Kidney epithelial cell (primary cell): ENCODE measurements around the gene CFAP77. TPM values are rescaled to one million over a fixed set of nuclear protein-coding genes. Genes with fewer than 3 reads are reported as not detected.

Experiments
- DNase-seq: peaks from one replicate; pipeline ENCODE4 v3.0.0-alpha.2; 2010; ENCODE audit warnings: low read depth
- H3K27me3 ChIP-seq: 2 replicates; pipeline ENCODE4 v1.6.0; 2011; ENCODE audit warnings: low read length; ENCODE audit not compliant: control insufficient read depth, insufficient read depth
- H3K36me3 ChIP-seq: 2 replicates; pipeline ENCODE4 v1.5.1; 2011; ENCODE audit warnings: low read length; ENCODE audit not compliant: control insufficient read depth, insufficient read depth
- H3K4me3 ChIP-seq: 2 replicates; pipeline ENCODE4 v1.5.1; 2011; ENCODE audit warnings: low read depth, mild to moderate bottlenecking, control low read depth, low read length
- total RNA-seq: library from RNA; depleted of rRNA; stranded (reverse); fragments of >200 nt; gene quantifications from 2 replicates; pipeline ENCODE4 v1.2.3, GENCODE V29; 2015
- TF ChIP-seq, protein P1 (sequence below): IDR thresholded peaks from 2 replicates; pipeline ENCODE4 v1.5.1; 2011; ENCODE audit warnings: mild to moderate bottlenecking, moderate library complexity, low read length, control low read depth, inconsistent platforms; ENCODE audit not compliant: insufficient read depth, poor library complexity, severe bottlenecking

Gene CFAP77
- total RNA-seq, 1 donor from 2014 or later = 0.58 TPM

GRCh38 chr9:132539096-132539495 lies 129.1 kb downstream of the CFAP77 start:
- TF ChIP-seq, protein P1, sequence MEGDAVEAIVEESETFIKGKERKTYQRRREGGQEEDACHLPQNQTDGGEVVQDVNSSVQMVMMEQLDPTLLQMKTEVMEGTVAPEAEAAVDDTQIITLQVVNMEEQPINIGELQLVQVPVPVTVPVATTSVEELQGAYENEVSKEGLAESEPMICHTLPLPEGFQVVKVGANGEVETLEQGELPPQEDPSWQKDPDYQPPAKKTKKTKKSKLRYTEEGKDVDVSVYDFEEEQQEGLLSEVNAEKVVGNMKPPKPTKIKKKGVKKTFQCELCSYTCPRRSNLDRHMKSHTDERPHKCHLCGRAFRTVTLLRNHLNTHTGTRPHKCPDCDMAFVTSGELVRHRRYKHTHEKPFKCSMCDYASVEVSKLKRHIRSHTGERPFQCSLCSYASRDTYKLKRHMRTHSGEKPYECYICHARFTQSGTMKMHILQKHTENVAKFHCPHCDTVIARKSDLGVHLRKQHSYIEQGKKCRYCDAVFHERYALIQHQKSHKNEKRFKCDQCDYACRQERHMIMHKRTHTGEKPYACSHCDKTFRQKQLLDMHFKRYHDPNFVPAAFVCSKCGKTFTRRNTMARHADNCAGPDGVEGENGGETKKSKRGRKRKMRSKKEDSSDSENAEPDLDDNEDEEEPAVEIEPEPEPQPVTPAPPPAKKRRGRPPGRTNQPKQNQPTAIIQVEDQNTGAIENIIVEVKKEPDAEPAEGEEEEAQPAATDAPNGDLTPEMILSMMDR = no peak
- H3K4me3 ChIP-seq = no peak overlapping the region
- H3K27me3 ChIP-seq = peaks cover 8% of the 10 kb centered on the region
- DNase-seq = no peak
- no peaks in the 10 kb centered on the region for H3K36me3 ChIP-seq

DNA sequence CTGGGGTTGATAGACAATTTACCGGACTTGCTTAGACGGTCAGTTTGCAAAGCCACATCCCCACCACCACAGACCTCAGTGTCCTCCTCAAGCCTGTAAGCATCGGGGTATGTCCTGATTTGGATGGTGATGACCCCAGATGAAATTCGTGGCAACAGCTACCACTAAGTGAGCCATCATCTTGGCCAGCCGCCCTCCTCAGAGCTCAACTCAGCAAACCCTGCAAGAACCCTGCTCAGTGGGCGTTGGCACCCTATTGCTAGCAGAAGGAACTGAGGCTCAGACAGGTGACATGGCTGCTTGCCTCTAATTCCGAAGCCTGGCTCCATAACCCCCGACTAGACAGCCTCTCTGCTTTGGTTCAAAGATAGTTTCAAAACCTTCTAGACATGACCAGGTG lies 131.0 kb downstream of the CFAP77 start:
- no peak for DNase-seq
- Histone ChIP-seq H3K36me3 (no peaks in the 10 kb centered on the region), H3K4me3 (no peak overlapping the region), H3K27me3 (peaks cover 16% of the 10 kb centered on the region)
- TF ChIP-seq, protein P1 = no peak

DNA sequence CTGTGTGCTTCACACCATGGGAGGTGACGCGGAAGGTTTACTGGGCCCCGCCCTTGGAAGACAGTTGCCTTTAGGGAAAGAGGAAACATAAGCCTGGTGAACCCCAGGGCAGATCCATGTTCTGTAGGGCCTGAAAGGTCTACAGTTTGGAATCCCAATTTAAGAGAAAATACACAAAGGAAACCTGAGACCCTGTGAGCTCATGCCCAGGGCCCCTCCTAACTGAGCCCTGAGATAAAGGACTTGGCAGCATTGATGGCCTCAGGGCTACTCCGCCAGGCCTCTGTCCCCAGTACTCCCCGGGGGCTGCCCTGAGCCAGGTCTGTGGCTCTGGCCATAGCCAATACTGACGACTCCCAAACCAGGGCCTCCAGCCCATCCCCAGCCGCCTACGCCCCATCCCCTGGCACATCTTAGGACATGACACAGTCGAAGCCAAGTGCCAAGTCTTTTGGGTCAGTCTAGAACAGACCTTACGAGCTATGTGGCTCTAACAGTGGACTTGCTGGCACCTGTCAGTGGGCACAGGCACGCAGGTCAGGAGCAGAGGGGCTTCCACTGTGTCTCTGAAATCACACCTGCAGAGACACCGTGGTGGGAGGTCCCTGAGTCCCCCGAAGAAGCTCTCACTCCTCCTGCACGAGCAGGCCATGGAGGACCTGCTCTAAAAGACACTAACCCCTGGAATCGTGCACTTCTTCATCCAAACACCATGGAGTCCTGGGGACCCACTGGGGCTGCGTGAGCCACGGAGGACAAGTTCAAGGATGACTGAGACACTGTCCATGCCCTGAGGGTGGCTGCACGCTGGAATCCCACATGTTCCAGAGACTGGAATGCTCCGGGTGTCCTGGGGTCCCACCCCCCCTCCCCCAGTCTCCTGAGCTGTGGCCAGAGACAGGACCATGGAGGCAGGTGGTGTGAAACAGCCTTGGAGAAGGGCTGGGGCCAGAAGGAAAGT lies 132.1 kb downstream of the CFAP77 start:
- no peaks in the 10 kb centered on the region for H3K36me3 ChIP-seq
- no peak for DNase-seq
- H3K4me3 ChIP-seq = no peak overlapping the region
- TF ChIP-seq, protein P1 = no peak
- peaks cover 22% of the 10 kb centered on the region for H3K27me3 ChIP-seq

DNA sequence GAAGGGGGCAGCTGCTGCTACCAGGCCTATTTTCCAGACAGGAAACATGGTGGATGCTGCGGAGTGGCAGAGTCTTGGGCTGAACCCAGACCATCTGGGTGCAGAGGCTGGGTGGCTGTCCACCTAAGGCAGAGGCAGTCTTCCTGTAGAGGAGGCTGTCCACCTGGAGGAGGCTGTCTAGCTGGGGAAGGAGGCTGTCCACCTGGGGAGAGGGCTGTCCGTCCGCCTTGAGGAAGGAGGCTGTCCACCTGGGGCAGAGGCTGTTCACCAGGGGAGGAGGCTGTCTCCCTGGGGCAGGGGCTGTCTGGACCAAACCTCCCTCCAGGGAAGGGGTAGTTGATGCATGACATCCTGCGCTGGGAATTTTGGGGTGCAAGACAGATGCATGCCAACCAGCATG lies 133.2 kb downstream of the CFAP77 start:
- no peak for DNase-seq
- no peak overlapping the region for H3K4me3 ChIP-seq
- H3K27me3 ChIP-seq = peaks cover 22% of the 10 kb centered on the region
- TF ChIP-seq, protein P1 = no peak
- no peaks in the 10 kb centered on the region for H3K36me3 ChIP-seq

DNA sequence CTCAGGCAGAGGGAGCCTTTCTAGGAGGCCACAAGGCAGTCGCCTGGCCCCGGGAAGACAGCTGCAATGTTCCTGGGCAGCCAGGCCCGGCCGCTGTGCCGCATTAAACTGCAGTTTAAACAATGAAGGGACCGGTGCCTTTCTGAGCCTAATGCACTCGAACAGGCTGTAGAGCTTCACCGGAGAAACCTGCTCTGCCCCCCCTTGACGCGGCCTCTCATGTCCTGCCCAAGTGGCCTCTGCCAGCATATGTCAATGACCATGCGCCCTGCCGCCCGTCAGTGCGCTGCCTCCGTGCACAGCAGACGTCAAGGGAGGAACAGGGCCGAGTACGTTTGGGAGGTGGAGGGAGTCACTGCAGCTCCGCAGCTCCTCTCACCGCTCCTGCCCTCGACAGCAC lies 133.9 kb downstream of the CFAP77 start:
- Histone ChIP-seq H3K4me3 (no peak overlapping the region), H3K36me3 (no peaks in the 10 kb centered on the region), H3K27me3 (peaks cover 22% of the 10 kb centered on the region)
- TF ChIP-seq, protein P1 = no peak
- DNase-seq = no peak
